Activated CD8-positive, alpha-beta memory T cell treated with anti-CD3 and anti-CD28 coated beads, Interleukin-2, amount 50 U/mL, for 48 hours (primary cell): ENCODE results near the gene FAXDC2.
A peak's percentile ranks its signal among the peaks of the same experiment; 100 is the strongest.
"Not testable (repeated sequence)": the region's sequence is repeated elsewhere in the genome, so short reads cannot be mapped to it uniquely, and the experiment has no call there.

ENCODE experiments used
- DNase-seq: peaks from one replicate; pipeline ENCODE4 v3.0.0-alpha.2; 2020

The FAXDC2 gene

GRCh38 chr5:154829589-154830218 lies 20.7 kb downstream of the FAXDC2 start:
- peak; percentile 60 for DNase-seq

- DNase-seq, result no peak
Measured at GRCh38 chr5:154829181-154829588, 21.2 kb downstream of the FAXDC2 start.

GRCh38 chr5:154824070-154824469 lies 26.3 kb downstream of the FAXDC2 start:
- DNase-seq, result no peak

- no peak for DNase-seq
Measured at GRCh38 chr5:154823605-154824004, 26.8 kb downstream of the FAXDC2 start.

GRCh38 chr5:154822896-154823295 lies 27.5 kb downstream of the FAXDC2 start:
- not testable (repeated sequence) for DNase-seq

GRCh38 chr5:154820383-154820782 lies 30.0 kb downstream of the FAXDC2 start:
- DNase-seq, result no peak

- DNase-seq, result no peak
Measured at GRCh38 chr5:154819546-154819945, 30.9 kb downstream of the FAXDC2 start.

GRCh38 chr5:154818471-154819116 lies 31.8 kb downstream of the FAXDC2 start:
- no peak for DNase-seq

GRCh38 chr5:154817815-154818214 lies 32.6 kb downstream of the FAXDC2 start:
- DNase-seq, result no peak

GRCh38 chr5:154816891-154817492 lies 33.4 kb downstream of the FAXDC2 start:
- no peak for DNase-seq

GRCh38 chr5:154815684-154816247 lies 34.6 kb downstream of the FAXDC2 start:
- no peak for DNase-seq

- no peak for DNase-seq
Measured at GRCh38 chr5:154815025-154815424, 35.4 kb downstream of the FAXDC2 start.

- DNase-seq, result no peak
Measured at GRCh38 chr5:154813736-154814135, 36.7 kb downstream of the FAXDC2 start.

GRCh38 chr5:154813158-154813557 lies 37.2 kb downstream of the FAXDC2 start:
- no peak for DNase-seq

GRCh38 chr5:154811653-154812465 lies 38.5 kb downstream of the FAXDC2 start:
- DNase-seq, result peak; percentile 73

- DNase-seq, result no peak
Measured at GRCh38 chr5:154811239-154811638, 39.2 kb downstream of the FAXDC2 start.

- no peak for DNase-seq
Measured at GRCh38 chr5:154806176-154806575, 44.2 kb downstream of the FAXDC2 start.

GRCh38 chr5:154802050-154802449 lies 48.4 kb downstream of the FAXDC2 start:
- no peak for DNase-seq

- no peak for DNase-seq
Measured at GRCh38 chr5:154801083-154801482, 49.3 kb downstream of the FAXDC2 start.

- DNase-seq, result no peak
Measured at GRCh38 chr5:154800582-154800981, 49.8 kb downstream of the FAXDC2 start.

- no peak for DNase-seq
Measured at GRCh38 chr5:154797762-154798161, 52.6 kb downstream of the FAXDC2 start.

- DNase-seq, result no peak
Measured at GRCh38 chr5:154795235-154795596, 55.2 kb downstream of the FAXDC2 start.

- DNase-seq, result no peak
Measured at GRCh38 chr5:154794525-154795234, 55.7 kb downstream of the FAXDC2 start.
